ENCODE data around the gene SBK1. TPM values are rescaled to one million over a fixed set of nuclear protein-coding genes. Genes with fewer than 3 reads are reported as not detected.

The SBK1 gene
- total RNA-seq, 4 donors from 2014 or later = 0.35 to 2.5 (median 1.3) TPM

DNA sequence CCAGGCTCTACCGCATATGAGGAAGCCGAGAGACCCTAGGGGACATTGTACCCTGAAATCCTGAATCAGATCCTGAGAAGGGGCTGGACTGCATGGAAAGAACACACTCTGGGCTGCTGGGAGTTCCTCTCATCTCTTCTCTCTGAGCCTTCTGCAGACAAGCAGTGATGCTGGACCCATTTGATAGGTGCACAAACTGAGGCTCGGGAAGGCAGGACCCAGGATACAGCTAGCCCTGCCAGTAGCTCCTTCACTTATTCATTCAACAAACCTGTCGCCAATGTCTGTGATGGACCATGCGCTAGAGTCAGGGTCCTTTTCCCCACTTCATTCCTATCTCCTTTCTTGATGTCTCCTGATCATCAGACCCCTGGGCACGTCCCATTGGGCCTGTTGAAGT is 1.9 kb downstream of the SBK1 start:
- TF ChIP-seq, protein P1, sequence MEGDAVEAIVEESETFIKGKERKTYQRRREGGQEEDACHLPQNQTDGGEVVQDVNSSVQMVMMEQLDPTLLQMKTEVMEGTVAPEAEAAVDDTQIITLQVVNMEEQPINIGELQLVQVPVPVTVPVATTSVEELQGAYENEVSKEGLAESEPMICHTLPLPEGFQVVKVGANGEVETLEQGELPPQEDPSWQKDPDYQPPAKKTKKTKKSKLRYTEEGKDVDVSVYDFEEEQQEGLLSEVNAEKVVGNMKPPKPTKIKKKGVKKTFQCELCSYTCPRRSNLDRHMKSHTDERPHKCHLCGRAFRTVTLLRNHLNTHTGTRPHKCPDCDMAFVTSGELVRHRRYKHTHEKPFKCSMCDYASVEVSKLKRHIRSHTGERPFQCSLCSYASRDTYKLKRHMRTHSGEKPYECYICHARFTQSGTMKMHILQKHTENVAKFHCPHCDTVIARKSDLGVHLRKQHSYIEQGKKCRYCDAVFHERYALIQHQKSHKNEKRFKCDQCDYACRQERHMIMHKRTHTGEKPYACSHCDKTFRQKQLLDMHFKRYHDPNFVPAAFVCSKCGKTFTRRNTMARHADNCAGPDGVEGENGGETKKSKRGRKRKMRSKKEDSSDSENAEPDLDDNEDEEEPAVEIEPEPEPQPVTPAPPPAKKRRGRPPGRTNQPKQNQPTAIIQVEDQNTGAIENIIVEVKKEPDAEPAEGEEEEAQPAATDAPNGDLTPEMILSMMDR (IDR thresholded peaks at IDR 0.05) = no peak
- no peak for TF ChIP-seq POLR2A (IDR thresholded peaks at IDR 0.05)
- Histone ChIP-seq H3K27me3 (peaks cover 0 to 5% of the 10 kb centered on the region in 2 donors), H3K4me3 (no peak overlapping the region), H3K36me3 (no peaks in the 10 kb centered on the region), H3K4me1 (peaks cover 0 to 18% (median 8%) of the 10 kb centered on the region in 4 donors), H3K9me3 (no peaks in the 10 kb centered on the region), H3K27ac (no peak overlapping the region)
- no peak for DNase-seq

DNA sequence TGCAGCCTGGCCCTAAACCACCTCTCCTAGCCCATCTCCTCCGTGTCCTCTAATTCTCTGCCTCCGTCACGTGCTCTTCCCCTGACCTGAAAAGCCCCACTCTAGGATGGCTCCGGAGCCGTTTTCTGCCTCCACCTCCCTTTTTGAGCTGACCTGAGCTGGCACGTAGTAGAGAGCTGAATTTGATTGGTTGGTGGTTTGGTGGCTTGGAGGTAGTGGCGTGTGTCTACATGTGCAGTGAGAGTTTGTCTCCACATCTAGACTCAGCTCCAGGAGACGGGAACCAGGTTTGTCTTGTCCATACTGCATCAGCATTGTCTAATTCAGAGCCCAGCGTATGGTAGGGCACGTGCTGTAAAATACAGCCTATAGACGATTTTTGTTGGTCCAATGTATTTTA is 3.0 kb downstream of the SBK1 start:
- Histone ChIP-seq H3K4me1 (peaks cover 0 to 18% (median 8%) of the 10 kb centered on the region in 4 donors), H3K4me3 (no peak overlapping the region), H3K27ac (no peak overlapping the region), H3K9me3 (no peaks in the 10 kb centered on the region), H3K36me3 (no peaks in the 10 kb centered on the region), H3K27me3 (peaks cover 0 to 5% of the 10 kb centered on the region in 2 donors)
- no peak for DNase-seq
- TF ChIP-seq POLR2A (IDR thresholded peaks at IDR 0.05) = no peak
- TF ChIP-seq, protein P1 (IDR thresholded peaks at IDR 0.05) = no peak

DNA sequence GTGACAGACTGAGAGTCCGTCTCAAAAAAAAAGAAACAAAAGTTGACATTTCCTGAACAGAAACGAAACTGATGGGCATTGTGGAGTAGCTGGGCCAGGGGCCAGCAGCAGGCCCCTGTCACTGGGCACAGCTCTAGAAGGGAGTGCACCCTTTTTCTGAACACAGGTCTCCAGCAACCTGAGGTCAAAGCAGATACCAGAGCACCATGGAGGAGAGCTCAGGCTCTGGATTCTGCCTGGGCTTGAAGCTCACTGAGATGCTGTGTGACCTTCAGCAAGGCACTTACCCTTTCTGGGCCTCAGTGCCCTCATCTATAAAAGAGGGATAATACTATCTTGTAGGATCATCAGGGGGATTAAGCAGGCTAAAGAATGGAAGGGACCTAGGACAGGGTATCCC is 5.0 kb downstream of the SBK1 start:
- Histone ChIP-seq H3K4me1 (peaks cover 0 to 12% (median 8%) of the 10 kb centered on the region in 4 donors), H3K27me3 (peaks cover 0 to 5% of the 10 kb centered on the region in 2 donors), H3K9me3 (no peaks in the 10 kb centered on the region), H3K27ac (no peak overlapping the region), H3K4me3 (no peak overlapping the region), H3K36me3 (no peaks in the 10 kb centered on the region)
- no peak for TF ChIP-seq POLR2A (IDR thresholded peaks at IDR 0.05)
- TF ChIP-seq, protein P1 (IDR thresholded peaks at IDR 0.05) = no peak
- DNase-seq = no peak

DNA sequence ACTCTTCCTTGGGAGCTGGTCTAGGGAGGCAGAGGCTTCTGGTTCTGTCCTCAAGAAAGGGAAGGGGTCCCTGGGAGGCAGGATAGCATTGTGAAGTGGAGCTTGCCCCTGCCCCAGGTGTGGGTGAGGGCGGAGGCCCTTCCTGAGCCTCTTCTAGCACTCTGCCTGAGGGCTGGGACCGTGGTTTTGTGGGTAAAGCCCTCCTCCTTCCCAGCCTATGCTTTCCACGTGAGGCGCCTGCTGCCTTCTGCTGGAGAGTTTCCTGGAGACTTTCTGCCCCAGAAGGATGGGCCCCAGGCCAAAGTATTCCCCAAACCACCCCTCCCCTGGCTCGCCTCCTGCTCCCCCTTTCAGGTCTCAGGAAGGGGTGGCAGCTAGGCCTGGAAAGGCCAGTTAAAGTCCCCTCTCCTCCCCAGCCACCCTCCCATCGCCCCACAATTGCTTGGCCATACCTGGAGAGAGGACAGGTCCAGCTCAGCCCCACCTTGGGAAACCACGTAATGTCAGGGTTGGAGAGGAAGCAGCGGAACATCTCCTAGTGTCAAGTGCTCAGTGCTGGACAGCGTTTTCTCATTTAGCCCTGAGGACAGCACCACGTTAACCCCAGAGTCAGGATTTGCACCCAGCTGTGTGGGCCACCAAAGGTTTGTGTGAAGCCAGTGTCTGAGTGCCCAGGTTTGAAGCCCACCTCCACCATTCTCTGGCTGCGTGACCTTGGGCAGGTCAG is 5.6 kb downstream of the SBK1 start:
- Histone ChIP-seq H3K36me3 (no peaks in the 10 kb centered on the region), H3K9me3 (no peaks in the 10 kb centered on the region), H3K4me1 (peaks cover 0 to 7% (median 3%) of the 10 kb centered on the region in 4 donors), H3K27ac (no peak overlapping the region), H3K4me3 (no peak overlapping the region), H3K27me3 (peaks cover 0 to 5% of the 10 kb centered on the region in 2 donors)
- TF ChIP-seq, protein P1 (IDR thresholded peaks at IDR 0.05) = no peak
- no peak for TF ChIP-seq POLR2A (IDR thresholded peaks at IDR 0.05)
- DNase-seq = no peak

DNA sequence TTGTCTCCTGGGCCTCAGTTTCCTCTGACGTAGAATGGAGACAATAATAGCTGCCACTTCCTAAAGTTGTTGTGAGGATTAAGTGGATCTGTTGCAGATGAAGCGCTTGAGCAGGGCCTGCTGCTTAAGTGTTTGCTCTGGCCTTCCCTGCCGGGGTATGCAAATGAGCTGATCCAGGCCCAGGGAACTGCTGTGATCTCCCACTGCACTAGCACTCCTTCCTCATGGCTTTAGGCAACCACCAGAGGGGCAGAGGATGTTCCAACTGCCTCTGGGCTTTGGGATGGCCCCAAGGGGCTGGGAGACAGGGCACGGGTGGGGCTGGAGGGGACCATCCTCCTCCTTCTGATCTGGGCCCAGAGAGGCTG is 6.2 kb downstream of the SBK1 start:
- peaks cover 0 to 2% (median under 1%) of the 10 kb centered on the region in 4 donors for H3K4me1 ChIP-seq
- no peaks in the 10 kb centered on the region for H3K27me3 ChIP-seq
- no peak overlapping the region for H3K27ac ChIP-seq
- no peaks in the 10 kb centered on the region for H3K36me3 ChIP-seq
- no peak for DNase-seq
- TF ChIP-seq POLR2A (IDR thresholded peaks at IDR 0.05) = no peak
- TF ChIP-seq, protein P1 (IDR thresholded peaks at IDR 0.05) = no peak
- no peaks in the 10 kb centered on the region for H3K9me3 ChIP-seq
- no peak overlapping the region for H3K4me3 ChIP-seq
